Astrocyte (in vitro differentiated cells and primary cell): ENCODE results near the gene MATCAP1.

Source experiments
- CTCF ChIP-seq: IDR thresholded peaks from 2 replicates; pipeline ENCODE4 v1.5.1; 2011; ENCODE audit warnings: low read depth, mild to moderate bottlenecking, inconsistent platforms, low read length, moderate library complexity; ENCODE audit not compliant: insufficient read depth
- EZH2 ChIP-seq: IDR thresholded peaks from 2 replicates; pipeline ENCODE4 v1.6.1; 2012; ENCODE audit warnings: mild to moderate bottlenecking, low read length, inconsistent platforms; ENCODE audit not compliant: insufficient read depth

- TF ChIP-seq CTCF = no peak
- no peak for TF ChIP-seq EZH2
Observed at GRCh38 chr16:67157106-67157748, 26.5 kb downstream of the MATCAP1 start.
